ENCODE data around the gene UBE2I. TPM values are rescaled to one million over a fixed set of nuclear protein-coding genes. Genes with fewer than 3 reads are reported as not detected.

The UBE2I gene
- total RNA-seq, 1 experiment from 2014 or later: 212 TPM

DNA sequence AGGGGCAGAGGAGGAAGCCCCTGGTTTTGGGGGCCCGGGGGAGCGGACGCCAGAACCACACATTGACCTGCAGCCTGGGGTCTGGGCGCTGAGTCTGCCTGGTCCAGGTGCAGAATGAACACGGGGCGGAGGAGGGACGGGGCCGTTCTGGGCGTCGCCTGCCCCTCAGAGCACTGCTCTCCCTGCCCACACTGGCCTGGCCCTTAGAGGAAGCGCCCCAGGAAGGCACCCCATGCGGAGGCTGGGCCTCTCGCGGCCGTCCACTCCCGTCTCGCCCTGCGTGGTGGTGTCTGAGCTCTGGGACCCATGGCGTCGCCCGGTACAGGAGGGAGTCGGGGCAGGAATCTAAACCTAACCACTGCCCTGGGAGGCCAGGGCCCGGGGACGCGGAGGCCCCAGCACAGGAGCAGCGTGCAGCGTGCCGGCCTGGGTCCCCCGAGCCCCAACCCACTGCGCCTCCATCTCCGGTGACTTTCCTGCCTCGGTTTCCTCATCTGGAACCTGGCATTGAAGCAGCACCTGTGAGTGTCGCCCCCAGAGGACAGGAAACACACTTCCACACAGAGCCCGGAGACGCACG, 49.2 kb upstream of the UBE2I start (continued):
- TF ChIP-seq POLR2AphosphoS5 (IDR thresholded peaks at IDR 0.05; ENCODE audit: low read depth, low read length): no peak

DNA sequence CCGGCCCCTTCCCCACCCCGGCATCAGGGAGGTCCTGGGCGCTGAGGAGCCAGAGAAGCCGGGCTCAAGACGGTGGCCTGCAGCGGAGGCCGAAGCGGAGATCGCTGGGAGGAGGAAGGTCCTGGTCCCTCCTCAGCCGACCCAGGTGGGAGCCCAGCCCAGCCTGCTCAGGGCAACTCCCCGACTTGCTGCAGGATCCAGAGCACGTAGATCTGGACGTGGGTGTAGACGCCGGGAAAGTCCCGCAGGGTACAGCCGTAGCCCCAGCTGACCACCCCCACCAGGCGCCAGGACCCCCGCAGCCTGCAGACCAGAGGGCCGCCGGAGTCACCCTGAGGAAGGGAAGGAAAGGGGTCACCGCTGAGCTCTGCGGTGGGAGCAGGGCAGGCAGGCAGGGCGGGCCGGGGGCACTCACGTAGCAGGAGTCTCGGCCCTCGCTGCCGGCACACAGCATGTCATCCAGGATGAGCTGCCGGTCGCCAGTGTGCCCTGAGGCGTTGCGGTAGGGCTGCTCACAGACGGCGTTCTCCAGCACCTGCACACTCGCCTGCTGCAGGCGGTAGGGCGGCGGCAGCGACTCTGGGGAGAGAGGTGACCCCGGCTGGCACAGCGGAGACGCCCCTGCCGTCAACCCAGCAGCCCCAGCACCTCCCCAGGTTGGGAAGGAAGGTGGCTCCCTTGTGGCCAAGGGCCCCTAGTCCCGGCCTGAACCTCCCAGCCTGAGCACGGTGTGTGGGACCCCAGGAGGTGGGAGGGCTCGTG, 48.1 kb upstream of the UBE2I start:
- RAD21 ChIA-PET (ENCODE audit: low non-redundant PET in 1 of 2, low total read pairs in 2 of 2, uncharacterized antibody in 2 of 2, unreplicated experiment in 2 of 2): no interaction called here
- TF ChIP-seq SIN3A (IDR thresholded peaks at IDR 0.05; ENCODE audit: low read depth): no peak
- TF ChIP-seq SRF (IDR thresholded peaks at IDR 0.05; ENCODE audit: low read depth): no peak
- TF ChIP-seq EZH2 (IDR thresholded peaks at IDR 0.05): no peak
- no peak for TF ChIP-seq POLR2AphosphoS5 (IDR thresholded peaks at IDR 0.05; ENCODE audit: low read depth, low read length)
- TF ChIP-seq JUND (IDR thresholded peaks at IDR 0.05): no peak
- no peak for TF ChIP-seq YY1 (IDR thresholded peaks at IDR 0.05; ENCODE audit: extremely low read depth, insufficient replicate concordance, low read depth, low read length)
- TF ChIP-seq ZFX (IDR thresholded peaks at IDR 0.05): no peak
- no peak for TF ChIP-seq CEBPB (IDR thresholded peaks at IDR 0.05; ENCODE audit: low read depth)
- TF ChIP-seq, protein P1, sequence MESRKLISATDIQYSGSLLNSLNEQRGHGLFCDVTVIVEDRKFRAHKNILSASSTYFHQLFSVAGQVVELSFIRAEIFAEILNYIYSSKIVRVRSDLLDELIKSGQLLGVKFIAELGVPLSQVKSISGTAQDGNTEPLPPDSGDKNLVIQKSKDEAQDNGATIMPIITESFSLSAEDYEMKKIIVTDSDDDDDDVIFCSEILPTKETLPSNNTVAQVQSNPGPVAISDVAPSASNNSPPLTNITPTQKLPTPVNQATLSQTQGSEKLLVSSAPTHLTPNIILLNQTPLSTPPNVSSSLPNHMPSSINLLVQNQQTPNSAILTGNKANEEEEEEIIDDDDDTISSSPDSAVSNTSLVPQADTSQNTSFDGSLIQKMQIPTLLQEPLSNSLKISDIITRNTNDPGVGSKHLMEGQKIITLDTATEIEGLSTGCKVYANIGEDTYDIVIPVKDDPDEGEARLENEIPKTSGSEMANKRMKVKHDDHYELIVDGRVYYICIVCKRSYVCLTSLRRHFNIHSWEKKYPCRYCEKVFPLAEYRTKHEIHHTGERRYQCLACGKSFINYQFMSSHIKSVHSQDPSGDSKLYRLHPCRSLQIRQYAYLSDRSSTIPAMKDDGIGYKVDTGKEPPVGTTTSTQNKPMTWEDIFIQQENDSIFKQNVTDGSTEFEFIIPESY (IDR thresholded peaks at IDR 0.05; ENCODE audit: extremely low read depth, insufficient replicate concordance, low read length): no peak
- TF ChIP-seq EGR1 (IDR thresholded peaks at IDR 0.05; ENCODE audit: low read depth): no peak
- H4K20me1 ChIP-seq (ENCODE audit: insufficient read depth): no peaks in the 10 kb centered on the region
- H3K4me3 ChIP-seq (replicated peaks in 1 of 2; ENCODE audit: low read depth in 1 of 2, low read length in 2 of 2): no peak overlapping the region
- peaks cover 4% of the 10 kb centered on the region; the same call in 1 of the 2 replicates for H3K27me3 ChIP-seq (ENCODE audit: insufficient read depth, low read length)
- CTCF ChIA-PET: no interaction called here
- H2AFZ ChIP-seq (ENCODE audit: low read depth, low read length, poor library complexity, severe bottlenecking): no peak overlapping the region
- H3K27ac ChIP-seq (ENCODE audit: low read depth, low read length): no peak overlapping the region
- H3K4me2 ChIP-seq (ENCODE audit: low read length): no peak overlapping the region
- DNase-seq (ENCODE audit: low read depth, low spot score): no peak
- no peaks in the 10 kb centered on the region for H3K36me3 ChIP-seq (ENCODE audit: control insufficient read depth in 1 of 2, insufficient read depth in 2 of 2, low read length in 2 of 2)
- peaks cover 4 to 13% of the 10 kb centered on the region in 2 experiments; a peak in 3 of 4 replicates for H3K4me1 ChIP-seq (ENCODE audit: control insufficient read depth in 1 of 2, insufficient read depth in 2 of 2, low read length in 2 of 2)
- no peaks in the 10 kb centered on the region; a peak in 1 of 4 replicates for H3K9me3 ChIP-seq (ENCODE audit: control insufficient read depth in 1 of 2, insufficient read depth in 1 of 2, low read depth in 1 of 2, low read length in 2 of 2)
- no peaks in the 10 kb centered on the region for H3K9me2 ChIP-seq (ENCODE audit: insufficient read depth)
- ATAC-seq: no peak
- no peaks in the 10 kb centered on the region for H3K79me2 ChIP-seq (ENCODE audit: insufficient read depth, low read length)
- intact Hi-C loops (cut with micrococcal nuclease): no loop called here
- no TSS peak for BruUV-seq (replicated peaks)
- POLR2A ChIA-PET: no interaction called here
- no peak overlapping the region for H3K9ac ChIP-seq (ENCODE audit: low read length)

Data from HCT116 (cell line).